Ishikawa (cell line): ENCODE measurements around the gene ARID5B.

Source experiments
- CREB1 ChIP-seq: IDR thresholded peaks from 2 replicates; pipeline ENCODE4 v1.6.1; 2012; ENCODE audit warnings: low read depth
- EGR1 ChIP-seq: IDR thresholded peaks from 2 replicates; pipeline ENCODE4 v1.6.1; 2012
- EP300 ChIP-seq: IDR thresholded peaks from 2 replicates; pipeline ENCODE4 v1.6.1; 2012; ENCODE audit warnings: borderline replicate concordance
- FOXM1 ChIP-seq: IDR thresholded peaks from 2 replicates; pipeline ENCODE4 v1.6.1; 2012; ENCODE audit warnings: low read depth, borderline replicate concordance
- NFIC ChIP-seq: IDR thresholded peaks from 2 replicates; pipeline ENCODE4 v1.6.1; 2012
- RAD21 ChIP-seq: IDR thresholded peaks from 2 replicates; pipeline ENCODE4 v1.6.1; 2012; ENCODE audit warnings: low read depth
- TAF1 ChIP-seq: IDR thresholded peaks from 2 replicates; pipeline ENCODE4 v1.6.1; 2012; ENCODE audit warnings: low read depth, mild to moderate bottlenecking
- TCF12 ChIP-seq: IDR thresholded peaks from 2 replicates; pipeline ENCODE4 v1.6.1; 2012; ENCODE audit warnings: low read depth
- TEAD4 ChIP-seq: IDR thresholded peaks from 2 replicates; pipeline ENCODE4 v1.6.1; 2012
- YY1 ChIP-seq: IDR thresholded peaks from 2 replicates; pipeline ENCODE4 v1.6.1; 2012; ENCODE audit warnings: low read depth
- ZBTB7A ChIP-seq: IDR thresholded peaks from 2 replicates; pipeline ENCODE4 v1.6.1; 2012; ENCODE audit warnings: low read depth
- TF ChIP-seq, protein P1 (sequence below): IDR thresholded peaks from 2 replicates; pipeline ENCODE4 v1.6.1; 2012
- TF ChIP-seq, protein P2 (sequence below): IDR thresholded peaks from 2 replicates; pipeline ENCODE4 v1.6.1; 2012
- TF ChIP-seq, protein P3 (sequence below): IDR thresholded peaks from 2 replicates; pipeline ENCODE4 v1.6.1; 2012; ENCODE audit warnings: low read depth, mild to moderate bottlenecking

The ARID5B gene

DNA sequence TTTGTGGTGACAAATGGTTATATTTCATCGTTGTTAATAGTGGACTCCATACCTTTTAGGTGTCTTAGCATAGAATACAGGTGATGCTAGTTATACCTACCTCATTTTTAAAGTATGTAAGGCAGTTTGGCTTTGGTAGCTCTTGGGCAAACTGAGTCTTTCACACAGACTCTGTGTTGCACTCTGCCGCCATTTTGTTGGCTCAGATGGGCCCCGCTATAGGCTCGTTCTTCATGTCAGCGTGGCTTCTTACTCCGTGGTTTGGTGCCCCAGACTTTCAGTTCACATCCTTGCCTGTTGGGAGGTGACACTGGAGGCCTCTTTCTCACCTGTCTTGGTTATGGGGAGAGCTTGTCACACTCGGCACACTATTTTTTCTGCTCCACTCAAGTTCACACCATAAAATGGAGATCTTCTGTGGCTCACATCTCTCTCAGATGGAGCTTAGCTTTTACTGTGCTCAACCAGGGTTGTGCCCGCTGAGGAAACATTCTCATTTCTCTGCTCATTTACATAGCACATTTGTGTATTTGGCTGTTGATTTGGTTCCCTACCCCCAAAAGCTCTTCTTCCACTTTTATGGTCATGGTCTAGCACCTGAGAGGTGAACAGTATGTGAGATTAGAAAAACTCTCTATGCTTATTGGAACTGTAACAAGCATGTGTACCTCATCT, 178.5 kb downstream of the ARID5B start:
- TF ChIP-seq FOXM1 (no peak), ZBTB7A (no peak), NFIC (no peak), CREB1 (no peak), RAD21 (no peak), TAF1 (no peak), TCF12 (no peak), YY1 (no peak)
- TF ChIP-seq, protein P1, sequence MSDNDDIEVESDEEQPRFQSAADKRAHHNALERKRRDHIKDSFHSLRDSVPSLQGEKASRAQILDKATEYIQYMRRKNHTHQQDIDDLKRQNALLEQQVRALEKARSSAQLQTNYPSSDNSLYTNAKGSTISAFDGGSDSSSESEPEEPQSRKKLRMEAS, result no peak
- TF ChIP-seq, protein P2, sequence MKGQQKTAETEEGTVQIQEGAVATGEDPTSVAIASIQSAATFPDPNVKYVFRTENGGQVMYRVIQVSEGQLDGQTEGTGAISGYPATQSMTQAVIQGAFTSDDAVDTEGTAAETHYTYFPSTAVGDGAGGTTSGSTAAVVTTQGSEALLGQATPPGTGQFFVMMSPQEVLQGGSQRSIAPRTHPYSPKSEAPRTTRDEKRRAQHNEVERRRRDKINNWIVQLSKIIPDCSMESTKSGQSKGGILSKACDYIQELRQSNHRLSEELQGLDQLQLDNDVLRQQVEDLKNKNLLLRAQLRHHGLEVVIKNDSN, result no peak

DNA sequence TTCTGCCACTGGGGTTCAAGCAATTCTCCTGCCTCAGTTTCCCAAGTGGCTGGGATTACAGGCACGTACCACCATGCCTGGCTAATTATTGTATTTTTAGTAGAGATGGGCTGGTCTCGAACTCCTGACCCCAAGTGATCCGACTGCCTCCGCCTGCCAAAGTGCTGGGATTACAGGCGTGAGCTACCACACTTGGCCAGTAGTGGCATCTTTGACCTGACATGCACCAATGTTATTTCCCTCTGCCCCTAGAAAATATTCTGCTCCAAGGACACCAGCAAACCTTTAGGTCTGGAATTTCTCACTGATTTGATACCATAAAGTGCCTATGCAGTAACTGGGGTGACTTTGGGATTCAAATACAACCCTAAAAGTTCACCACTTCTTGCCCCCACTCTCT, 179.4 kb downstream of the ARID5B start:
- TF ChIP-seq CREB1 (no peak), TCF12 (no peak)
- TF ChIP-seq, protein P1, result no peak

DNA sequence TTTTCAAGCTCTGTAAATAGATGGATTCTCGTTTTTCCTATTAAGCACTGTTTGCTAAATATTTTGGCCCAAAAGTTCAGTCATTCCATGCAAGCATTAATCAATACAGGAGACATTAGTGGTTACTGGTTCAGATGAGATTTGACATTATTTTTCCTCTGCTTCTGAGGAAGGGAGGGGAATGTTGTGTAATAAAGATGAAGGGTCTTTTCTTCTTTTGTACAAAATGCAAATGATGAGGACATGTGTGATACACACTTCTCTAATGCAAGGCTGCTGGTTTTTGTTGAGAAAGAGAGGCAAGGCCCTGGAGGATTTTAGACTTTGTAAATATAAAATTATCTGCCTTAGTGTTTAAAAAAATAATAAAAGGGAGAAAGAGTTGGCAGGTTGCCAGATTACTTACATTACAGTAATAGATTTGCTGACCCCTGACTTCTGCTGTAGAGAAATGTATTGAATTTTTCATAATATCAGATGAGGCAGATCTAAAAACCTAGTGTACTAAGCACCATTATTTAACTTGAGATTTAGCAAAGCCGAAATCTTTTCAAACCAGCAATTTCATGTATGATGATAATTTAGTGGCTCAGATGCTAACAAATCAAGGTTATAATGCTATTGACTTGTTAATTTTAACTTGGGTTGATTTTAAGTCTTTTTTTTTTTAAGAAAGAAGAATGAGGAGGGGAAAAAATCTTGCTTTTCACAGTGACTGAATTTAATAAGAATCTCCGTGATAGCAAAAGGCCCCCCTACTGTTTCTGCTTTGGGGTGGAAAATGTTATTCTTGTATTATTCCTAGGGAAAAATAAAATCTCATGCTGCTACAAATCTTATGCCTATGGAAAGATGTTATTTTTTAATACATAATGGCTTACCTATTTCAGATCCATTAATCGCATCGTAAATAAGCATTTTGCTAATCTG, 180.1 kb downstream of the ARID5B start:
- TF ChIP-seq RAD21 (no peak), NFIC (peak; percentile 81)

DNA sequence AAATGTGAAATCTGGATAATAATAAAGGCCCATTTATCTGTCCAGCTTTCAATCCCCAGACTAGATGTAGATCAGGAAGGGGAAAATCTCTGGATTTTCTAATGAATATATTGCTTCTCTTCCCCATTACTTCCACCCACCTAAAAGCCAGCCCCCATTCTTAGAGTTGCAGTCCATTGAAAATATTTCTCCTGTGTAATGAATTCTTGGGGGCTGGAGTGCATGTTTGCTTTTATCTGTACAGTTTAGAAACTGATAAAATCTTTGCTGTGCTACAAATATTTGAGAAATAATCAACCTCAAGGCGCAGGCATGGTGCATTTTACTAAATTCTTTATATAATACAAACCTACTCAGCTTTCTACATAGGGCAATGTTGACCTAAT, 180.8 kb downstream of the ARID5B start:
- TF ChIP-seq EGR1 (no peak), TEAD4 (no peak), RAD21 (no peak), YY1 (no peak), NFIC (no peak), TCF12 (no peak)
- TF ChIP-seq, protein P1, result no peak
- TF ChIP-seq, protein P2, result no peak
- TF ChIP-seq, protein P3, sequence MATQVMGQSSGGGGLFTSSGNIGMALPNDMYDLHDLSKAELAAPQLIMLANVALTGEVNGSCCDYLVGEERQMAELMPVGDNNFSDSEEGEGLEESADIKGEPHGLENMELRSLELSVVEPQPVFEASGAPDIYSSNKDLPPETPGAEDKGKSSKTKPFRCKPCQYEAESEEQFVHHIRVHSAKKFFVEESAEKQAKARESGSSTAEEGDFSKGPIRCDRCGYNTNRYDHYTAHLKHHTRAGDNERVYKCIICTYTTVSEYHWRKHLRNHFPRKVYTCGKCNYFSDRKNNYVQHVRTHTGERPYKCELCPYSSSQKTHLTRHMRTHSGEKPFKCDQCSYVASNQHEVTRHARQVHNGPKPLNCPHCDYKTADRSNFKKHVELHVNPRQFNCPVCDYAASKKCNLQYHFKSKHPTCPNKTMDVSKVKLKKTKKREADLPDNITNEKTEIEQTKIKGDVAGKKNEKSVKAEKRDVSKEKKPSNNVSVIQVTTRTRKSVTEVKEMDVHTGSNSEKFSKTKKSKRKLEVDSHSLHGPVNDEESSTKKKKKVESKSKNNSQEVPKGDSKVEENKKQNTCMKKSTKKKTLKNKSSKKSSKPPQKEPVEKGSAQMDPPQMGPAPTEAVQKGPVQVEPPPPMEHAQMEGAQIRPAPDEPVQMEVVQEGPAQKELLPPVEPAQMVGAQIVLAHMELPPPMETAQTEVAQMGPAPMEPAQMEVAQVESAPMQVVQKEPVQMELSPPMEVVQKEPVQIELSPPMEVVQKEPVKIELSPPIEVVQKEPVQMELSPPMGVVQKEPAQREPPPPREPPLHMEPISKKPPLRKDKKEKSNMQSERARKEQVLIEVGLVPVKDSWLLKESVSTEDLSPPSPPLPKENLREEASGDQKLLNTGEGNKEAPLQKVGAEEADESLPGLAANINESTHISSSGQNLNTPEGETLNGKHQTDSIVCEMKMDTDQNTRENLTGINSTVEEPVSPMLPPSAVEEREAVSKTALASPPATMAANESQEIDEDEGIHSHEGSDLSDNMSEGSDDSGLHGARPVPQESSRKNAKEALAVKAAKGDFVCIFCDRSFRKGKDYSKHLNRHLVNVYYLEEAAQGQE, result no peak

DNA sequence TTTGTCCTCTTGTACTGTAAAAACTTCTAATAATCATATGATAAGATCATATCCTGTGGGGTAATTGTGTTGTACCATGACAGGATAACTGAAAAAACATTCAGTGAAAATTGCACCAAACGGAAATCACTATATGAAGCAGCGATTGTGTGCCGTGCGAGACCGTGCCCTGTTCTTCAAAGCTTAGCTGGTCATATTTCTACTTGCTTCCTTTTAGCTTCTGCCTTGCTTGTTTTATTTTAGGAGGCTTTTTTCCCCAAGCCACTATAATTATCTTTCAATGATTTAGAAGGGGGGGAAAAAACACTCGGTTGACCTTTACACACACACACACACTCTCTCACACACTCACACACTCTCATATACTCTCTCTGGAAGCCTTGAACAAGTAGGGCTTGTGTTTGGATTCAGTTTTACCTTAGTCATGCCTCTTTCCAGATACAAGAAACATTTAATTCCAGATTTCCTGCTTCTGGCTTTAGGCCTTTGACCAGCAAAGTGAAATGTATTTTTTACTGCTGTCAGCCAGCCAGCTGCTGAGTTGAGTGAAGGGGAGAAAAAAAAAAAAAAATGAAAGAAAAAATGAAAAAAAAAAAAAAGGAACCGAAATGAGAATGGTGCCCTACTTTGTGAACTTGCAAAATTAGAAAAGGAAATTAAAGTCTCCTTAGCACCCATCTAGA, 181.4 kb downstream of the ARID5B start:
- TF ChIP-seq FOXM1, result no peak
- TF ChIP-seq EP300, result no peak
- TF ChIP-seq TCF12, result no peak

DNA sequence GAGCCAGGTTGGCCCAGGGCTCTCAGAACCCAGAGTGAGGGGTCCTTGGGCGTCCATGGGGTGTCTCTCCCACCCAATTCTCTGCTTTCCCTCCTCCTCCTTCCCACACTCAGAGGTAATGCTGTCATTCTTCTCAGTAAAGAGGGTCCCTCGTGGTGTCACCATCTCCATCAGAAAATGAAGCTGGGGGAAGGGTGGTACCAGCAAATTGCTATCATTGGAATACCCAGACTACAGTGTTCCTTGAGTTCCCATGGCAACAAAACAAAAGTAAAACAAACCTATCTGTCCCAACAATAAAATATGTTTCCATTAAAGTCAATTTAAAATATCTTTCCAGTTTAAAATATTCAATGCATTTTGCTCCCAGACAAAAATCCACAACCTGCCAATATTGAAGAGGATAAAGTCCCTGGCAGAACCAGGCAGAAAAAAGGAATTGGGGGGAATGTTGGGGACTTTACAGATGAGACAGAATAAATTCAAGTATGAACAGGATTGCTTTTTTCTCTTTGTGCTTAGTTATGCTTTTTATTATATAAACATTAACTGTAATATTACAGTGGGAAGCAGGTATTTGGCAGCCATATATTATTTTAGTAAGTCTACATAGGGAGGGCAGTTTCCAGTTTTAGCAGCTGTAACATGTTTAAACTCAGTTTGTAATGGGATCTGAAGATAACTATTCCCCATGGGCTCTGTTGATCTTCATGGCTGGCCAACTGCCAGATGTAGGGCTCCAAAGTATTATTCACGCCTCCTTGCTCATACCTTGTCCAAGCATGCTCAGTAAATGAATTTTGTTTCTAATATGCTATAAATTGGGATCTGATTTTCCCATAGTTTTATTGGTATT, 182.1 kb downstream of the ARID5B start:
- no peak for TF ChIP-seq TAF1
- TF ChIP-seq EP300, result no peak
- TF ChIP-seq FOXM1, result no peak
- TF ChIP-seq, protein P1, result no peak
- no peak for TF ChIP-seq TCF12
- peak; percentile 54; the same call in 1 of the 2 replicates for TF ChIP-seq NFIC
- TF ChIP-seq YY1, result no peak
- TF ChIP-seq, protein P3, result no peak
